Stimulated activated CD8-positive, alpha-beta memory T cell treated with anti-CD3 and anti-CD28 coated beads, Interleukin-15, amount 100 ng/mL, for 1 hour (primary cell): ENCODE data around the gene RORB.
A peak's percentile ranks its signal among the peaks of the same experiment; 100 is the strongest.

ENCODE experiments used
- DNase-seq: peaks from one replicate; pipeline ENCODE4 v3.0.0-alpha.2; 2020; ENCODE audit warnings: low read depth

Gene RORB

DNA sequence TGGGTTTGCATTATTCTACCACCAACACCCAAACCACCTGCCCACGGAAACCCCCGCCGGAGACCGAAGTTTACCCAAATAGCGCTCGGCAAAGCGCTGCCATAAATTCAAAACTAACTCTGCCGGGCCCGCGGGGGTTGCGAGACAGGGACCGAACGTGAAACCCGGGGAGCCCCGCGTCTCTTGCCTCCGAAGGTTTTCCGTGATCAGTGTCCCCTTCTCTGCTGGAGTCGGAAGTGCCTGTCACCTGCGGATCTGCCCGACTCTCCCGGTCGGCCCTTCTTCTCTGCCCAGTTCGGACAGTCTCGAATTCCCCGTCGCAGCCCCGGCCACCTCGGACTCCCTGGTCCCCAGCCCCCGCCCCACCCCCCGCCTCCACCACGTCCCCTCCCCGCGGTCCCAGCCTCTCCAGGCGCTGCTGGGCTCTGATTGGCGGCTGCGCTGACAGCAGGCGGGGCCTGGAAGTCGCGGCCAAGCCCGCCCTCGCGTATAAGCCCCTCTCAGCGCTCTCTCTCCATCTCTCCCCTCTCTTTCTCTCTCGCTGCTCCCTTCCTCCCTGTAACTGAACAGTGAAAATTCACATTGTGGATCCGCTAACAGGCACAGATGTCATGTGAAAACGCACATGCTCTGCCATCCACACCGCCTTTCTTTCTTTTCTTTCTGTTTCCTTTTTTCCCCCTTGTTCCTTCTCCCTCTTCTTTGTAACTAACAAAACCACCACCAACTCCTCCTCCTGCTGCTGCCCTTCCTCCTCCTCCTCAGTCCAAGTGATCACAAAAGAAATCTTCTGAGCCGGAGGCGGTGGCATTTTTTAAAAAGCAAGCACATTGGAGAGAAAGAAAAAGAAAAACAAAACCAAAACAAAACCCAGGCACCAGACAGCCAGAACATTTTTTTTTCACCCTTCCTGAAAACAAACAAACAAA lies at the start of gene RORB:
Gene RORB, plus strand, starts transcription at position 517 of the 929 bp plus-strand sequence. CDS start 642 bp downstream, outside the sequence.
- peak; percentile 16 for DNase-seq

DNA sequence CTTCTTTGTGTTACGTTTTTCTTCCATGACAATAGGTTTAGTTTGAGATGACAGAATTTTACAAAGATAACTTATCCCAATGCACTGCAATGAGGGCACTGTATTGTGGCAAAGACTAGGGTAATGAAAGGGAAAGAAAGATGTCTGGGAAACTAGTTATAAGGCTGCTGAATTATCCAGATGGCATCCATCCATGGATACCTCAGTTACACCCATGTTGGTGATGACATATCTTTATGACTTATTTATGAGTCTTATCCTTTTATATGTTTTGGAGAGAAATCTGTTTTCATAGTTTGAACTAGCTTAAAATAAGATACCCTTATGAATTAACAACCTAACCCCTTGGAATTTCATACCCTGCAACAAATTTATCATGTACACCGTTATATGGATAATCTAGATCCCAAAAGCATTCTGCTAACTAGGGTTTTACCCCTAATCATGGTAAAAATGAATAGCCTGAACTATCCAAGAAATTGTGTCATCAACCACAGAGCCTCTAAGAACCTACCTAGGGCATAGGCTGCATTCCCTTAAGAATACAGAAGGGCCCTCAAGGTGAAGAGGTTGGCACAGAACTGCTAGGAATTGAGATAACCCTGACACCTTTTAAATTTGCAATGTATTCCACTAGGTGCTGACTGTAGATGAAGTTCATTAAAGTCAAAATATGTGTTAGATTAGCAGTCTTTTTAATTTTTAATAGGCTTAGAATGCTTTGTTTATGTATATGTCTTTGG lies 49.5 kb upstream of the RORB start:
- no peak for DNase-seq

DNA sequence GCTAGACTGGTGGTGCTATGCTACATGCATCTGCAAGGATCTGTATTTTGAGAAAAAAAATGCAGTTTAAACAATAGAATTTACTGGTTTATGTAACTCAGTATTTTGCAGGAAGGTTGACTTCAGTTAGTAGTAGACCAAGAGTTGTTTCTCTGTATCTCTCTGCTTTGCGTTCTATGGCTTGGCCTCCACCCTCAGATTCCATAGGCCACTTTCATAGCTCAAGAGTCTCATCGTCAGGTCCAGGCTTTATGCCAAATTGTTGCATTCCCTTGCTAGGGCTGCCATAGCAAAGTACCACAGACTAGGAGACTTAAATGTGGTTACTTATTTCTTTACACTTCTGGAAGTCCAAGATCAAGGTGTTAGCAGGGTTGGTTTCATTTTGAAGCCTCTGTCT lies 48.1 kb upstream of the RORB start:
- DNase-seq: no peak

DNA sequence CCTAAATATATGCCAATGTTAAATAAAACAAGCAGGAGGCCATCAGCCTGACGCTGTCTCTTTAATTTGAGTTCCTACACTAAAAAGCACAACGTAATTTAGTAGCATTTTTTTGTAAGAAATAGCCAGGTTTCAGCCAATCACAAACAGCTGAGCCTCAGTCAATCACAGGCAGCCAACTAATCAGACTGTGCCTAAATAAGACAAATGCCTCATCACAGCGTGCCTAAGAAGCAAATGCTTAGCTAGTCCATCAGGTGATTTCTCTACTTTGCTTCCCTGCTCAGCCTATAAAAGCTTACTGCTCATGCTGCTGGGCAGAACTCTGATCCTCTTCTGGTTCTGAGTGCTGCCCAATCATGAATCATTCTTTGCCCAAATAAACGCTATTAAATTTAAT lies 38.3 kb upstream of the RORB start:
- no peak for DNase-seq

DNA sequence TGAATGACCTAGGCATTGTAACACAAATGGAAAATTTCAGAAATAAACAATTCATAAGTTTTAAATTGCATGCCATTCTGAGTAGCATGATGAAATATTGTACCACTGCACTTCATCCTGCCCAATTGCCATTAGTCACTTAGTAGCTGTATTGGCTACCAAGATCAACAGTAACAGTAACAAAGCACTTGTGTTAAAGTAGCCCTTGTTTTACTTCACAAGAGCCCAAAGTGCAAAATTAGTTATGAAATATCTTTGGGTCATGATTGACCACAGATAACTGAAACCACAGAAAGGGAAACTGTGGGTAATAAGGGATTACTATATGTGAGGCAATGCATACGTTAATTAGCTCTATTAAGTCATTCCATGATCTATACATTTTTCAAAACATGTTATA lies 33.3 kb upstream of the RORB start:
- DNase-seq: no peak

DNA sequence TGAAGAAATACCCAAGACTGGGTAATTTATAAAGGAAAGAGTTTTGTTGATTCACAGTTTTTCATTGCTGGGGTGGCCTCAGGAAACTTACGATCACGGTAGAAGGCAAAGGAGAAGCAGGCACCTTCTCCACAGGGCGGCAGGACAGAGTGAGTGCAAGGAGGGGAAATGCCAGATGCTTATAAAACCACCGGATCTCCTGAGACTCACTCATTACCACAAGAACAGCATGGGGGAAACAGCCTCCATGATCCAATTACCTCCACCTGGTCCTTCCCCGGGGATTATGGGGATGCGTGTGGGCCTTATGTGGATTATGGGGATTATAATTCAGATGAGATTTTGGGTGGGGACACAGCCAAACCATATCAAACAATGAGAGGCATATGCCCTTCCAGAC lies 18.5 kb upstream of the RORB start:
- no peak for DNase-seq

DNA sequence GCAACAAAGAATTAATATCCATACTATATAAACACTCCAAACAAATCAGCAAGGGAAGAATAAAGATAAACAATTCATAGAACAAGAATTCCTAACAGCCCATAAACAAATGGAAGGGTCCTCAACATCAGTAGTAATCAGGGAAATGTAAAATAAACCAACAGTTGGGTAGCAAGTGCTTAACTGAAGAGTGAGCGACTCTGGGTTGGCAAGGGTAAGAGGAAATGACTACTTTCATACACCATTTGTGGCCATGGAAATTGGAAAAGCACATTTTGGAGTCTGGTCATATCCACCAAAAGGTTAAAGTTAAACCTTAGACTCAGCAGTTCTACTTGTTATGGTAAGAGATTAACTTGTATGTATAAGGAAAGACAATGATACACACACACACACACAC lies 17.4 kb upstream of the RORB start:
- DNase-seq: no peak

DNA sequence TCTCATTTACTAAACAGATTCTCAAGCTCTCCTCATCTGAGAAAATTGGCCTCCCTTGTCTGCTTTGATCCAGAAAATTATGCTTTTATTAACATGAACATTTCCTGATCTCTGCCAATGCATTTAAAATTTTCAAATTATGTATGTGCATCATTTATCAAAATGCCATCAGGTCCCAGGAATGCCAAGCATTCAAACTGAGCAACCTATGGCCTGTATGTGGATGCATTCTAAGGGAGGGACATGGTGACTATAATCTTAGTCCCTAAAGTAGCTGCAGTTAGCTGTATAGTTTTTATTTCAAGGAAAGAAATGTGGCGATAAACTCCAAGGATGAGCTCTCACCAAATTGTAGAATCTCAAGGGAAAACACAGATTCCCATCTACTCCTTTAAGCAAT lies 9.7 kb upstream of the RORB start:
- no peak for DNase-seq

DNA sequence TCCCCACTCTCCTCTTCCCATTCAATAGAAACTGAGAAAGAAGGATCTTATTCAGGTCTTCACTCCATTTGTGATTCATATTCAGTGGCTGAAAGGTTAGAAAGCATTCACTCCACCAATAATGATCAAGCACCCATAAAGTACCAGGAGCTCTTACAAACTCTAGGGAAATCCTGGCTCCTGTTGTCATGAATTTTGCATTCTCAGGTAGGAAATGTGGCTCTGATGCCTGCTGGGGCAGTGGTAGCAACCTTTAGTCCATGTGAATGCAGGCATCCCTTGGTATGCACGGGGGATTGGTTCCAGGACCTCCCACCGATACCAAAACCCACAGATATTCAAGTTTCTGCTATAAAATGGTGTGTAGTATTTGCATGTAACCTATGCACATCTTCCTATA lies 3.6 kb upstream of the RORB start:
- no peak for DNase-seq

DNA sequence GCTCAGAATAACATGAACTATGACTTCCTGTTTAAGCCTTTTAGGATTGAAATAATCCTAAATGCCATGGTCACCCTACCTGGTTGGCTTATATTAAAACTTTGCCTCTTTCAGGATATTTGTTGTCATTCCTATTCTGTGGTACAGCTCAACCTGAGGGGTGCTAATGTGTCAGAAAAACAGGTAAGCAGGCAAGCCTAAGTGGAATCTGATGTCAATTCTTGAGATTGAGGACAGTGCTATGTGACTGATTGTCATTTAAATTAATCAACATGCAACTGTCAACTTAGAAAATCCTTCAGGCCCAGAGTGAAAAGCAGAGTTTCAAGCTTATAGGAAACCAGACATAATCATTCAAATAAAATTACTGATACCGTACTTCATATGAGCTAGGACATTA lies 2.6 kb upstream of the RORB start:
- no peak for DNase-seq

DNA sequence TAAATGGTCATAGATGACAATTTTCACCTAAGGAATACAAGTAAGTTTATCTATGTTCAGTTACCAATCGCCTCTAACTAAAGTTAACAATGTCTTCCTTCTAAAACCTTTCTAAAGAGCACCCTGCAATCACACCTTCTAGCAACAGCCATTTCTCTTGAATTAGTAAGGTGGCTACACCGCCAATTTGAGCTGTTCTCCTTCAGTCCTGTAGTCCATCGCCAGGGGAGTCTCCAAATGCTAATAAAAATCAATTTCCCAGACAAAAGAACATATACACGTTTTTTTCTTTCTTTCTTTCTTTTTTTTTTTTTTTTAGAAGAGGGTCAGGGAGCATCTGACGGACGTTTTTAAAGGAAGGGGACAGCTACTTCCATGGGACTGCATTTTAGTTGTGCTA lies 729 bp upstream of the RORB start:
- DNase-seq: no peak

DNA sequence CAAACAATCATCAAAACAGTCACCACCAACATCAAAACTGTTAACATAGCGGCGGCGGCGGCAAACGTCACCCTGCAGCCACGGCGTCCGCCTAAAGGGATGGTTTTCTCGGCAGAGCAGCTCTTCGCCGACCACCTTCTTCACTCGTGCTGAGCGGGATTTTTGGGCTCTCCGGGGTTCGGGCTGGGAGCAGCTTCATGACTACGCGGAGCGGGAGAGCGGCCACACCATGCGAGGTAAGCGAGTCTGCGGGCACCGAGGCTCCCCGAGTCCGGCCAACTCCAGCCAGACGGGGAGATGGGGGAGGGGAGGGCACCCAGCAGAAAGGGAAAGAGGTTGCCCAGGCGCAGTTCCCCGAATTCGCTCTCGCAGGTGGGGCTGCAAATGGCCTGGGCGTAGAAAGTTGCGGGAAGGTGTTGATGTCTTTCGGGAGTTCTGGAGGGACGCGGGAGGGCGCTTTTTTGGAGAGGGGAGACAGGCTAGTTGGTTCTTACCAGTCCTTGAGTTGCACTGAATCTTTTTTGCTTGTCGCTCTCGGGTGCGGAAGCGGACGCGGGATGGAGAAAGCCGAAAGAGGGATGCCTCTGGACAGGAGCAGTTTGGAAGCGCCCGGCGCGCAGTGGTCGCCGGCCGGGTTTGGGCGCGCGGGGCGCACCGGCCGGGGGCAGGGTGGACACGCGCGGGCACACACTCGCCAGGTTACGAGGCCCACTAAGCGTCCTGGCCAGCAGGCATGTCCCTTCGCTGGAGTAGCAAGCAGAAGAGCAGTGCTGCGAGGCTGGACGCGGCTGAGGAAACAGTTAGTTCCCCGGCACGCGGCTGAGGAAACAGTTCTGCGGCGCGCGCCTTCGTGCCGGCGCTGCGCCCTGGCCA lies 849 bp downstream of the RORB start:
- DNase-seq: no peak

DNA sequence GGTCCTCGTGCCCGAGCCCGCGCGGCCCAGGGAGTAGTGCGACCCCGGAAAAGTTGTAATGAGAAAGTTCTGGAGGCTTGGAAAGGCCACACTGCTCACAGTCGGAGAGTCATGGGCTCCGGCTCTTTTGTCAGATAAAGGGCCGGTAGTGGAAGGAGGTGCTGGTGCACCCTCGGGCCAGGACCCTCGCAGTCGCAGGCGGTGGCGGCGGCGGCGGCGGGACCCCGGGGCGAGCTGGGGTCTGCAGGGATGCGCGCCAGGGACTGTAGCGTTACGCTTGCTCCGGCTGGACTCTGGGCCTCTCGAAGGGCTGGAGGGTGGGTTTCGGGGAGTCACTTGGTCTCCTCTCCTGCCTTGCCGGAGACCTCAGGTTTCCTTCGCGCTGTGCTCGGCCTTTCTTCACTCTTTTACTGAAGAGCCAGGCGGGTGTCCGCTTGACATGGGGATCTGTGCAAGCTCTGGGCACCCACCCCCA lies 1.5 kb downstream of the RORB start:
- DNase-seq: no peak

DNA sequence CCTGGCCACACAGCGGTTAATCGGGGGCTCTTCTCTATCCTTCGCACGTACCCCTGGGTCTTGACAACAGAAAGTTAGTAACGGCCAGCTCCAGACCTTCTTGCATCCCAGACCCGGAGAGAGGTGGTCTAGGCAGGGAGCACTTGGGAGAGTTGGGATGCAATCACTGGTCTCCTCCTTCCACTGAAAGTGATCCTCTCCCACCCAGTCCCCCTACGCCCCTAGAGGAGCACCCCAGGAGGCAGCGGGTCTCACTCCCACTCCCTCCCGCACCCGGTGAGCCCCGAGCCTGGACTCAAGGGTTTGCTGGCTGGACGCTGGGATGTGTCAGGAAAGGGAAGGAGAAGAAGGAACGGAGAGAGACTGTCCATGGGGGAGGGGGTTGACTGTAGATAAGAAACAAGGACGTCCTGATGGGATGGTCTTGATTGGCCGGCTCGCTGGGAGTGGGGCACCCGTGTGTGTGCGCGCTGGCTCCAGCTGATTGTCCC lies 2.0 kb downstream of the RORB start:
- no peak for DNase-seq

DNA sequence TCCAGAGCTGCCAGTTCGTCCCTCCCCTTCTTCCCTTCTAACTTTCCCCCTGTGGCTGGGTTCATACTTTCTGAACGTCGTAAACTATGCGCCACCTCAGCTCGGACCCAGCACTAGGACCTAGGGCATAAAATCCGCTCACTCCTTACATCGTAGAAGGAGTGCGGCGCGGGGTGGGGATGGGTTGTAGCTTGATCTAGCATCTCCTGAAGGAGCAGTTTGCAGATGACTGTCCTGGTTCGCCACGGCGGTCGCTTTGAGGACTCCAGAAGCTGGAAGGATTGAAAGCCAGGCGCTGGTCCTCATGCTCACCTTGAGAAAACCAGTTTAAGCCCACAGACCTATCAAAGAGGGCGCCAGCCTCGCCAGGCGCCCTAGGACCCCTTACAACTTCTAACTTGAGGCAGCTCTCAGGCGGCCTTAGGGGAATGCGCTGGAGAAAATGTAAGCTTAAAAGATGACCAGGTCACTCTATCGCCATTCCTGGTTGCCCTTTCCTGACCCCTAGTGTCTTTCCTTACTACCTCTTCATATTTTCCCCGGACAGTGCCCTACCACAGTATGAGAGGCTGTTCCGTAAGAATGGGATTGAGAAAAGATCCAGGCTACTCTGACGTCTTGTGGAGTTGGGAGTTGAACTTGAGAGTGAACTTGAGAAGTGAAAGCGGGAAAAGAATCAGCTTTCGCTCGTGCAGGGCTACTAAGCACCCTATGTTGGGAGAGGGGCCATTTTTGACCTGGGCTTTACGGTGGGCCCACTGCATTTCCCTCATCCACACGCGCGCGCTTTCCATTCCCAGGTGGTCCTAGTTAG lies 2.8 kb downstream of the RORB start:
- DNase-seq: no peak

DNA sequence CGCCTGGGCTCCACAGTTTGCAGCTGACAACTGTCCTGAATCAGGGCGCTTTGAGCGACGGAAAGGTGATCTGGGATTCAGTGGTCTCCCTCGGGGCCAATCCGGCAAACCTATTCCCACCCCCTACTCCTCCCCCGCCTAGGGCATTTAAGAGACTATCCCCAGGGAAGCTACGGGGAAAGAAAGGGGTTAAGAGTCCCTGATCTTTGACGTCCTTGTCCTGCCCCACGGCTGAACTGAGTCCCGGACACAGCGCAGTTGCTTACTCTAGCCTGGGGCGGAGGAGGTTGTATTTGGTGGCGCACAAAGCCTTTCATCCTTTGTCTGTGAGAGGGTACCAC lies 3.4 kb downstream of the RORB start:
- DNase-seq: no peak

DNA sequence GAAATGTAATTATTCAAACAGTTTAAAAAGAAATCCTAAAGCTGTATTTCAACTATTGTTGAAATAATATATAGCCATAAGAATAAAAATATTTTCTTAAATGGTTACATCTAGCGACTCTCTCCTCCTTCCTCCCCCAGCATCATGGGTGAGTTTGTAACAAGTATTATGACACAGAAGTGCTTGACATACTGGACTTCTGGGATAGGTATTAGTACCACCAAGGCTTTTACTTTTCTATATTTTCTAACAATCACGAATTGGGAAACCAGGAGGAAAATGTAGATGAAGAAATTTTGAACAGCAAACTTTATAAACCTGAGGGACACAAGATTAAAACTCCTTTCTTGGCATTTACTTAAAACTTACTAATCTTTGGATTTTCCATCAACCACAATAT lies 4.4 kb downstream of the RORB start:
- no peak for DNase-seq

DNA sequence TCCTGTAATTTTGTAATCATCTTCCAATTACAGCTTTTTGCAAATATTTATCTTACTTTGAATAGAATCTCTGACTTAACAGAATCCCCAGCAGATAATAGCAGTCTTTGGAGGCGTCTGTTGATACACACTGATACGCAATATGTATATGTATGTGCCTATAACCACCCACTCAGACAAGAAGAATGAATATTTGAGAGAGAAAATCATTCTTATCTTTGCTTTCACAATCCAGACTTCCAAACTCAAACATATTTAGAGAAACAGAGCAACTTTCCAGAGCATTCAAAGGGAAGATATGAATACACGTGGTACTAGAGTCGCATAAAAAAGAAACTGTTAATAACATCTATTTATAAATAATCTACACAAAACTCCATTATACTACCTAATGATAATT lies 6.1 kb downstream of the RORB start:
- DNase-seq: no peak

DNA sequence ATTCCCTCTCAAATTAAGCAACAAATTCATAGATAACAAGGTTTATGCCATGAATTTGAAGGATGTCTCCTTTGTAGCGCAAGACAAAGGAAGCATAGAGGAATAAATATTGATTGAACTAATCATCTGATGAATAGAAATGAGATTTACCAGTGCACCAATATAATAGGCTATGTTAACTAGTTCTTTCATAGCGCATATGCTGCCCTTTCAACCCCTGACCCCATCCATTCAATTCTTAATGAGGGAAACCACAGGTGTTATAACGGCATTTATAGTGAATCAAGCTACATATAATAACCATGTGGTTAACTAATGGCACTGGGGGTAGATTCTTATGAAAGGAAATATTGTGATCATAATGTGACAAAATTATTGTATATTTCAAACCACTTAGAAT lies 6.5 kb downstream of the RORB start:
- DNase-seq: no peak

DNA sequence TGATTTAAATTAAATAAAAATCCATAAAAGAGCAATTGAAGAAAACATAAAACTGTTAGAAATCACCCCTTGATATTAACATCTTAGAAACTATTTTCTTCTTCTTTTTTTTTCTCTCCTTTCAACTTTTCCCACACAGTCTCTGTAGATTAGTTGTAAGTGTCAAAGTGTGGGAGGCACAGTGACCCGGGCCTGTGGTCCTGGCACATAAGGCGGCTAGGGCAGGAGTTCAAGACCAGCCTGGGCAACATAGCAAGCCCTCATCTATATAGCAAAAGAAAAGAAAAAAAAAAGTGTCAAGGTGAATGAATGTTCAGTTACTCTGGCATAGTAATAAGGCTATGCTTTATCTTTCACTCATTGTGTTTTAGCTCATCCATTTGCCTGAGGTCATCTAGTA lies 14.2 kb downstream of the RORB start:
- DNase-seq: no peak

DNA sequence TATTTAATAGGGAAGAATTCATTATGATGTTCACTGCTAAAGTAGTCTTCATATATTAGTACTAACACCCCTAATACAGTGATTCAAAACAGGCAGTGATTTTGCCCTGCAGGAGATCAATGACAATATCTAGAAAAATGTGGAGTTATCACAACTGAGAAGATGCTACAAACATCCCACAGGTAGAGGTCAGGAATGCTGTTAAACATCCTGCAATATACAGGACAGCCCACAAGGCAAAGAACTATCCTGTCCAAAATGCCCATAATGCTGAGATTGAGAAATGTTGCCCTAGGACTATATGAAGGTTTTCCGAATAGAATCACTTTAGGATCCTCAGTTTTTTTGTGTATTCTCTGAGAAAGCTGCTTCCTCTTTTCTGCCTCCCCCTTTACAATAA lies 15.3 kb downstream of the RORB start:
- DNase-seq: no peak
